GM21576 (cell line): Measurements from ENCODE around the gene TRIM66.
"Not testable (repeated sequence)": the region's sequence is repeated elsewhere in the genome, so short reads cannot be mapped to it uniquely, and the experiment has no call there.

Experiments used
- ATAC-seq: cut with Tn5 transposase; IDR thresholded peaks from one replicate; pipeline ENCODE4 v1.9.1; 2021; ENCODE audit warnings: mild to moderate bottlenecking, moderate library complexity; ENCODE audit not compliant: unreplicated experiment

The TRIM66 gene

DNA sequence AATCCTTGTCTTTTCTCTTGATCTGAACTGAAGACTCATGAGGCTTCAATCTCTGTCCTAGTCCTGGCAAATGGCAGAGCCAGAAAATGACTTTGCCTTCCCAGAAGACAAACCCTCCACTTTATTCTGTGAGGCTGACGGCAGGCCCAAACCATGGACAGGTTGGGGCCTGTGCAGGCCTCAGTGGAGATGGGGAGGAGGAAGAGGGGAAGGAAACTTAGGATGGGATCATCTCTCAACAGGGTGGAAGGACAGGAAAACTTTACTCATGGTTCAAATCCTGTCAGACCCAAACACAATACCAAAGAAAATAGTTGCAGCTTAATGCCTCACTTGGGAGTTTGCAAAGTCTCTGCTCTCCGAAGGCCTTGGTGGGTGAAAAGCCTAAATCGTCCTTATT, 10.0 kb upstream of the TRIM66 start:
- no peak for ATAC-seq

DNA sequence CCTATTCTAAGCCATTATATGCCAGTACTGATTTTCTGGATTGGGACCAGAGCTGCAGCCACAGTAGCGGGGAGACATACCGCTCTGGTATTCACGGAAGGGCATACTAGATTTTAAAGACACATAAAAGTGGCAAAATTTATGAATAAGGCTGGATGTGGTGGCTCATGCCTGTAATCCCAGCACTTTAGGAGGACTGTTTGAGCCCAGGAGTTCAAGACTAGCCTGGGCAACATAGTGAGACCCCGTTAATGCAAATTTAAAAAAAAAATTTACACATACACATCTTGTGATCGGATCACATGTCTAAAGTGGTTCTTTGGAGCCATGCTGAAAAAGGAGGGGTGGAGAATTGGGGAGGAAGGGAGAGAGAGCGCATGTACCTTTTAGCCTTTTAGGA, 9.1 kb upstream of the TRIM66 start:
- ATAC-seq, result no peak

DNA sequence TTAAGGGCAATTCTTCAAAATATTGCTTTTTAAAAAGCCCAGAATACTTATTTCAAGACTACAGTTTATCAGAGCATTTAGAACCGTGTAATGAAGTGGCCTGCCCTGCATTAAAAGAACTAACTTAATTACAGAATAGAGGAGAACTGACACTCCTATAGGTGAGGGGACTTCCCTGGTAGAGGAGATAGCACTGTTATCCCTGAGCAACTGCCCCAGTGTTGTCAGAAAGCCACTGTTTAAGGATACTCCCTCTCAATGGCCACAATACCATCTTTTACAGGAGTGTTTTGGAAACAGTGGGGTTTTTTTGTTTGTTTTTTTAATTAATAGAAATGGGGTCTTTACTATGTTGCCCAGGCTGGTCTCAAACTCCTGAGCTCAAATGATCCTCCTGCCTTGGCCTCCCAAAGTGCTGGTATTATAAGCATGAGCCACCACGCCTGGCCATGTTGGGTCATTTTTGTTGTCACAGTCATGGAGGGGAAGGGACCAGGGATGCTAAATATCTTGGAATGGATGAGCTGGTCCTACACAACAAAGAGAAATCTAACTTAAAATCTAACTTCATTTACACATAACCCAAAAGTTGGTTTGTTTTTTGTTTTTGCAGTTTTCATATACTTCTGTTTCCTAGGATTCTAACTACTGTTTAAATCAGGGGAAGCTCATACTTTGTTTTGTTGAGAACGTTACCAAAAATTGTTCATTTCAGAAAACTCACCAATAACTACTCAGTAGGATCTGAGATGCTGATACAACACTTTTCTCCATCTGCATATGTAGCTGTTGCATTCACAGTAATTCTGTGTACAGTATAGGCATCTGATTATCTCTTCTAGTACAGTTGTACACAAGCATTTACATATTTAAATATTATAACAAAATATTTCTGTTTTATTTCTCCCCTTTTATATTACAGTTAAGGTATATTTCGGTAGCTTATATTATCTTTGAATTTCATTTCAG, 8.2 kb upstream of the TRIM66 start:
- ATAC-seq, result no peak

DNA sequence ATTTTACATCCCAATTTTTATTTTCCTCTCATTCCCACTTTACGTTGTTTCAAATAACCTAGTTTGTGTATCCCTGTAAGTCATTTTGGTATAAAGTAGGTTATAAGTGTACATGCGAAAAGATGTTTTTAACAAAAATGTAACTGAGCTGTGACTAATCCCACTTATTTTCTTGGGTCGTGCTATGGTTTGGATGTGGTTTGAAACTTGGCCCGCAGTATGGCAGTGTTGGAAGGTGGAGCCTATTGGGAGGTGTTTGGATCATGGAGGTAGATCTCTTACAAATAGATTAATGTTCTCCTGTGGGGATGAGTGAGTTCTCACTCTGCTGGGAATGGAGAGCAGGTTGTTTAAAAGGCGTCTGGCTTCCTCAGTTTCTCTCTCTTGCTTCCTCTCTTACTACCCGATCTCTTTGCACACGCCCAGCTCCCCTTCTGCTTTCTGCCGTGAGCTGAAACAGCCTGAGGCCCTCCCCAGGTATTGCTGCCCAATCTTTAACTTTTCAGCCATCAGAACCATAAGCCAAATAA, 7.3 kb upstream of the TRIM66 start:
- ATAC-seq, result no peak

DNA sequence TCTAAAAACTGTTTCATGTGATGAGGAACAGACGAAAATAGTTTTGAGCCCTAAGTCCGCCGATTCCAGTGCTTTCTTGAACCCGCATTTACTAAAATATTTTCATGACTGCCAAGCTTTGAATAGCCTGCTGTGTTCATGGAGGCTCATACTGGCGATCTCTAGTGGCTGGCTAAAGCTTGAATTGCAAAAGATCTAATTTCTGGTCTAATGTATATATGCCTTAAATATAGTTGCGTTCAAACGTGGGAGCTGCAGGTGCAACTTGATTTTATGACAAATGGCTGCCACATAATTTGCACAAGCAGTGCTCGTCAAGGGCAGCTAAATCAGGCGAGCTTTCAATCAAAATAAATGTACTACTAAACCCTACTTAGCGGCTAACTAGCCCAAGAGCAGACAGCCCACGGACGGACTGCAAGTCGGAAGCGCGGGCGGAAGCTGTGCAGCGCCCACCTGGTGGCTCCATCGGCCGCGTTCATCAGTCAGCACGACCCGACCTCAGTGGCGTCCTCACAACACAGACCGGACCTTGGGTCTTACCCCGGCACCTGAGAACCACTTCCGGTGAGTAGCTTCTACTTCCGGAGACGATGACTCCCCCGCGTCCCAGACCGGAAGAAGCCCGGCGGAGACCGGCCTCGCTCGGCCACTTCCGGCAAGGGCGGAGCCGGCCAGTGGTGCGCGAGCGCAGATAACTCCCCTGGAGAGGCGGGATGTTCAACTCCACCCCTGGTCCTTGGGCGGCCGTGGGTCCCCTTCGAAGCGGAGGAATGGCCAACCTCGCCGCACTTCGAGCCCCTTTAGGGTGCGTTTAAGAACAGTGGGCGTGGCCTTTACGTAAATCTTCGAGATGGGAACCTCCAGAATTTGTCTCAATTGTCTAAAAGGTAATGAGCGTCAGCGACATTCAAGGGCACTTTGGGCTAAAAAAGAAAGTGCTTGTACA, 6.2 kb upstream of the TRIM66 start:
- ATAC-seq, result peak; percentile 94

DNA sequence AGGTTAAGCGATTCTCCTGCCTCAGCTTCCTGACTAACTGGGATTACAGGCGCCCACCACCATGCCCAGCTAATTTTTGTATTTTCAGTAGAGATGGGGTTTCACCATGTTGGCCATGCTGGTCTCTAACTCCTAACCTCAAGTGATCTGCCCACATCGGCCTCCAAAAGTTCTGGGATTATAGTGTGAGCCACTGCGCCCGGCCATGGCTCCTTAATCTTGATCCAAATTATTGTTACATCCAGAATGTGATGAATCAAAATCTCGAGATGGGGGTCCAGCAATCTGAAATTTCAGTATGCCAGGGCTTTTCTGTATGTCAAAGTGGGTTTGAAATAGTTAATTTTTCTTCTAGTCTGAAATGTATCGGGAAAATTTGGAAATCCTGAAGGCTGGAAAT, 3.9 kb upstream of the TRIM66 start:
- ATAC-seq, result no peak

DNA sequence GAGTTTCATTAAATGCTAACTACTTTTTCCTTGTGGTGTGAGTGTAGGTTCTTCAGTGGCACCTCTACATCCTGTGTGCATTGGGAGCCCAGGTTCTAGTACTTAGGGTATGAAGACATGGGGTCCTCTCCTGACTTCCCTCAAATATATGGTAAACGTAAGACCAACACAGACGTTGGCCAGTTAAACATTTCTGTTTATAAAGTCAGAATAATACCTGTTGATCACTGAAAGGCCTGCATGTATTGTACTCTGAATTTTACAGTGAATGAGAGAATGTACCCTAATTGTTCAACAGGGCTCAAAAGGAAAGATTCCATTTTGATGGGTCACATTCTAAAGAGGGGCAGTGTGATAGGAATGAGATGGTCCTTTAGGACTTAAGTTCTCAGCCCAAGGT, 3.4 kb upstream of the TRIM66 start:
- no peak for ATAC-seq

DNA sequence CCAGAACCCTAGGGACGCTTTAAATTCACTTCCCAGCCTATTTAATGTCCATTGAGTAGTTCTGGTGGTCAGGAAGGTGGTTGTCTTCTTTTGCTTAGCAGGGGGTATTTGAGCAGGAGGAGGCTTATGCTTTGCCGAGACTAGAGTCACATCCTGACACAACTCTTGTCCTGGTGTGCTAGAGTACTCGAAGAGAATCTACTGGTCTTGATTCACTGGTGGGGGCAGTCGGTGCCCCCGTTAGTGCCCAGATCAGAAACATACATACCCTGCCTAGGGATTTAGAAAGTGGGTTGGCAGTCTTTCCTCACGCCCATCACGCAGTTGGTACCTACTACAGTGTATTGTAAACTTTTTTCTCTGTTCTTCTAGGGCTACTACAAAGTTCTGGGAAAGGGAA, 2.8 kb upstream of the TRIM66 start:
- no peak for ATAC-seq

DNA sequence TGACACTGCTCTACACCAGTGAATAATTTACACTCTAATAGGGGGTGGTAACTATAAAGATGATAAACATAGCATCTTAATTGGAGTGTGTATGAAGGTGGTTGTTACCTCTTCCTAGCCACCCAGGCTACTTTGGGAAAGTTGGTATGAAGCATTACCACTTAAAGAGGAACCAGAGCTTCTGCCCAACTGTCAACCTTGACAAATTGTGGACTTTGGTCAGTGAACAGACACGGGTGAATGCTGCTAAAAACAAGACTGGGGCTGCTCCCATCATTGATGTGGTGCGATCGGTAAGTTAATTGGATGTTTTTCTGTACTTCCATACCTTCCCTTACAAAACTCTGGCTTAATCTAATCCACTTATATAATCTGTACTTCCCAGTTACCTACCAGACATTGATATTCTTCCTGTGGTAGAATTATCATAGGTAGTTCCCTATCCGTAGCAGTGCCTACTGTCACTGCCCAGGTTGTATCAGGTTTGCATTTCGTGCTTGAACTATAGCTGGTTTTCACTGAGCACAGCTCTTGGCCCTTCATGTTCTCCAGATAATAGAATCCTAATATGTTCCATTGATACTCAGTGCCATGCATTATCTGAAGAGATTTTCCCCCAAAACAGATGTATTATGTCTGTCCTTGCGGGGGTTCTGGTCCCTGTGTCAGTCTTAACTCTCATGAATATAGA, 2.3 kb upstream of the TRIM66 start:
- no peak for ATAC-seq

DNA sequence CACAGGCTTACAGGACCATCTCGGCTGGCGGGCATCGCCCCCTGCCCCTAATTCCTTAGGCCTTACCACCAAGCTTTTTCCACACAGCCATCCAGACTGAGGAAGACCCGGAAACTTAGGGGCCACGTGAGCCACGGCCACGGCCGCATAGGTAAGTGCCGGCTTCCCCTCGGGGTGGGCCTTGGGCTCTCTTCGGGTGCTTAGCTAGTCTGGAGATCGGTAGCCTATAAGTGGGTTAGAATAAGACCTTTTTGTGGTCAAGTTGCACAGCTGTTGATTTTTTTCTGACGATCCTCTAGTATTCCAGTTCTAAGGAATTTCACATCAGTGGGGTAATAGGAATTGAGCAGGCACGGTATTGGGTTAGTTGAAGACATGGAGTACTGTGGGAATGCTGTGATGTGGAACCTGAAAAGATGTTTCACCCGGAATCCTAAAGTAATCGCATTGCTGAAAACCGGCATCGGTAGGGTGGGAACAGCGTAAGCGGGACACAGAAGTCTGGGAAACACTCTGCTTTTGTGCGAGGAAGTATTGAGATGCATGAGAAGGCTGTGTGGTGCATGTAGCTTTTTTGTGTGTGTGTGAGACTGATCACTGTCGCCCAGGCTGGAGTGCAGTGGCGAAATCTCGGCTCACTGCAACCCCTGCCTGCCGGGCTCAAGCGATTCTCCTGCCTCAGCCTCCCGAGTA, 796 bp upstream of the TRIM66 start:
- no peak for ATAC-seq

DNA sequence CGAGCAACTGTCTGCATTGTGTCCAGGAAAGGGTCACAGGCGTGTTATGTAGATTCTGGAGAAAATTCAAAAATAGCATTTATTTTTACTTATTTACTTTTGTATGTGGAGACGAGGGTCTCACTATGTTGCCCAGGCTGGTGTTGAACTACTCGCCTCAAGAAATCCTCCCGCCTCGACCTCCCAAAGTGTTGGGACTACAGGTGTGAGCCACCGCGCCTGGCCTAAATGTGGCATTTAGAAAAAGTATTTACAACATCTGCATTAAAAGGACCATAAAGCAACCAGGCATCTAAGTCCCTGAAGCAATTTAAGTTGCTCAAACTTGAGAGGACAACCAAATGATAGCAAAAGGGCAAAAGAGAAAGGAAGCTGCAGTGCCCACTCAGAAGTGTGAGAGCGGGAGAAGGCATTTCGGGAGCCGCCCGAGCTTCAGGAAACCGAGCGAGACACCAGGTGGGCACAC, 595 bp downstream of the TRIM66 start:
- ATAC-seq, result no peak

DNA sequence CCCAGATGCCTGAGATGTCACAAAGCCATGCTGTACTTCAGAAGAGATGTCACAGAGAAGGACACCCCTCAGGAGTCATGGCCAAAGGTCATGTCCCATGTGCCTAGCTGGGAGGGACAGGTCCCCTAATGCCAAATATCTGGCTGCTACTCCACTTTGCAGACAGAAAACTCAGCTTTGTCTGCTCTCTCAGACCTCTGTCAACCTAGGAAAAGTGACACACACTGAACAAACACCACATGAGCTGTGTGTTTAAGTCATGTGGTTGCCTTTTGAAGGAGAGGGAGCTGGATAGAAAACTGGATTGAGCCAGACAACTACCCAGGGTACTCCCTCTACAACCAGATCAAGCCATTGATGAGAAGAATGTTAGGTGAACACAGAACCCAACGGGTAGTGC, 3.5 kb downstream of the TRIM66 start:
- no peak for ATAC-seq

DNA sequence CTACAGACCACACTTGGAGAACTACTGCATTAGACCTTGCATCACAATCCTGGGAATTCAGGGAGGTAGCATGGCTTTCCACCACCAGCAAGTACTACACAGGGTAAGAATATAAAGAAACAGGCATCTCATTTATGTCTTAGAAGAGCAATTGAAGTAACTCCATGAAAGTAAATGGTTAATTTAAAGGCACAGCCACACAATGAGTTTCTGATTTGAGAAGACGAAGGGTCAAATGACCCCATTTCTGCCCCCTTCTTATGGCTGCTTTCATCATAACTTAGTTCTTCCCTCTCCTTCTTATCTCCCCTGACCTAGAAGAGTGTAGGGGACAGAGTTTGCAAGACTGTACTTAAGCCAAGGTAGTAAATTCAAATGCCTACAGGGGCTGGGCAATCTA, 6.0 kb downstream of the TRIM66 start:
- no peak for ATAC-seq

DNA sequence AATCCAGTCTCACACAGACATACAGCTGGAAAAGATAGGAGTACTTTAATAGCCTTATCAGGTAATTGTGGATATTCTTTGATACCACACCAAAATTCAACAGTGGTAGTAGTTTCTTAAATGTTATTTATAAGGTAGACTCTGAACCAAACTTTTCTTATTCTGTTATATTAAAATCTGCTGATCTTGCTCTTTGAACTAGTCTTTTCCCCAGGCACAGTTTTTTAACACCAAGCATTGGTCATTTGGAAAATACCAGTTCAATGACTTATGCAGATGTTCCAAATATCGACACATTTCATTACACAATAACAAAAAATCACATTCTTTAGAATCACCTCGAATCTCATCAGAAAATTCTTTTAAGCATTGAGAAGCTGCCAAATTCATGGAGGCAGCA, 7.6 kb downstream of the TRIM66 start:
- ATAC-seq, result no peak

DNA sequence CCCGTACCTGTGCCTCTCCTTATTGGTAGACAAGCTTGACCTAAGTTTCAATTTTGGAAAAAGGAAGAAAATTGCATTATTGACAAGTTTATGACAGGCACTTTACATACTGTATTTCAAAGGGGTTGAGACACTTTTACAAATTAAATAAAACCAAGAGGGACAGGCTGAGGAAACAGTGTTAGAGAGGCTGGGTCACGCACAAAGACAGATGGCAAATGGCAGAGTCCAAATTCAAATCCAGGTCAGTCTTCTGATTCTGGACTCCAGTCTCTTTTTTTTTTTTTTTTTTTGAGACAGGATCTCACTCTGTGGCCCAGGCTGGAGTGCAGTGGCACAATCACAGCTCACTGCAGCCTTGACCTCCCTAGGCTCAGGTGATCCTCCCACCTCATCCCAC, 10.1 kb downstream of the TRIM66 start:
- no peak for ATAC-seq

DNA sequence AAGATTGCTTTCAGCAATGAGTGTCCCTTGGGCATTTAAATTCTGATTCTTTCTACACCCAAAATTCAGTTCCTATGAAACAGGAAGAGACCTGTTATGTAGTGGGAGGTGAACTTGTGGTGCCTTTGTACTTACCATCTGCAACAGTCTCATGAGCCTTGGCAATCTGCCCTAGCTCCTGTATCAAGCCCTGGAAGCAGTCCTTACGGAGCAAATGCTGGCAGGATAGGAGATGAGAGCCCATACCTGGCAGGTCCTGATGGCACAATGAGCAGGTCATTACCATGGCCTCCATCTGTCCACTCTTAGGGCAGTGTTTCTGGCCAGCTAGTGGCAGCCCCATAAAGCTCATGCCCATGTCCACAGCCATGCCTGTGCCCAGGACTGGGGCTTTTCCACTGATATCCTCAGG, 10.8 kb downstream of the TRIM66 start:
- no peak for ATAC-seq

DNA sequence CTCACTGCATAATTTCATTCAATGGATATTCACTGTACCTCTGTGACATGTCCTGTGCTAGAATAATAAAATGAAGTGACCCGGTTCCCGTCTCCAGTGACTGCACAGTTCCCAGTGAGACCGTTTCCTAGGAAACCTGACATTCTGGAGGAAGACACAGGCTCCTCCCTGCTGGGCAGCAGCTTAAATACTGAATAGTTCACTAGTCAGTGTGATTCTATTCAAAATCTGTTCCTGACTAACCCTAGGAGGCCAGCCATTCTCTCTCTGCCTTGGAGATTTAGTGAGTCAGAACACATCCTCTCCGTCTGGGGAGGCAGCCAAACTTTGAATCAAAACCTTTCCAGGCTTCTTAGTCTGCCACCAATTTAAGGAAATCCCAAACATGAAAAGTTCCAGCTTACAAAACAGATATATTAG, 11.3 kb downstream of the TRIM66 start:
- no peak for ATAC-seq

DNA sequence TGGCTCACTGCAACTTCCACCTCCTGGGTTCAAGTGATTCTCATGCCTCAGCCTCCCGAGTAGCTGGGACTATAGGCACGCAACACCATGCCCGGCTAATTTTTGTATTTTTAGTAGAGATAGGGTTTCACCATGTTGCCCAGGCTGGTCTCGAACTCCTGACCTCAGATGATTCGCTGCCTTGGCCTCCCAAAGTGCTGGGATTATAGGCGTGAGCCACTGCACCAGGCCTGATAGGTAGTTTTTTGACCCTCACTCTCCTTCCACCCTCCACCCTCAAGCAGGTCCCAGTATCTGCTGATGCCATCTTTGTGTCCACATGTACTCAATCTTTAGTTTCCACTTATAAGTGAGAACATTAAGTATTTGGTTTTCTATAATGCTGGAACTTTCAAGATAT, 12.4 kb downstream of the TRIM66 start:
- not testable (repeated sequence) for ATAC-seq

DNA sequence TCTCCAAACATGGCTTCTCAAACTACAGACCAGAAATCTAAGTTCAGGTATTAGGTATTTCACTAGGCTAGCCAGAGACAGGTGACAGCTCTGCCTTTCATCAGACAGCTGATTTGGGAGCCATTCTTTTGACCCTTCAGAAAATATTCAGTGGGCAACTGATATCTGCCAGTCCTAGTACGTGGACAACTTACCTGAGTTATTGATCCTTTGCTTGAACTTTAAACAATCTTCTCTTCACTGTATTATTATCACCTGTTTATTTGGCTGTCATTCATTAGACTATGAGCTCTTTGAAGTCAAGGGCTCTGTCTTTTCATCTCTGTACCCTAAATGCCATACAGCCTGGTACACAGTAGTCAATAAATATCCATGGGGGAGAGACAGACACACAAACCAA, 17.2 kb downstream of the TRIM66 start:
- no peak for ATAC-seq
